Measurements from ENCODE around the gene POLD3. TPM values are rescaled to one million over a fixed set of nuclear protein-coding genes. Genes with fewer than 3 reads are reported as not detected.
"Not testable (repeated sequence)": the region's sequence is repeated elsewhere in the genome, so short reads cannot be mapped to it uniquely, and the experiment has no call there.

POLD3 gene
- total and polyA plus RNA-seq, 7 donors, result 11.2 to 23.0 (median 14.1) TPM

DNA sequence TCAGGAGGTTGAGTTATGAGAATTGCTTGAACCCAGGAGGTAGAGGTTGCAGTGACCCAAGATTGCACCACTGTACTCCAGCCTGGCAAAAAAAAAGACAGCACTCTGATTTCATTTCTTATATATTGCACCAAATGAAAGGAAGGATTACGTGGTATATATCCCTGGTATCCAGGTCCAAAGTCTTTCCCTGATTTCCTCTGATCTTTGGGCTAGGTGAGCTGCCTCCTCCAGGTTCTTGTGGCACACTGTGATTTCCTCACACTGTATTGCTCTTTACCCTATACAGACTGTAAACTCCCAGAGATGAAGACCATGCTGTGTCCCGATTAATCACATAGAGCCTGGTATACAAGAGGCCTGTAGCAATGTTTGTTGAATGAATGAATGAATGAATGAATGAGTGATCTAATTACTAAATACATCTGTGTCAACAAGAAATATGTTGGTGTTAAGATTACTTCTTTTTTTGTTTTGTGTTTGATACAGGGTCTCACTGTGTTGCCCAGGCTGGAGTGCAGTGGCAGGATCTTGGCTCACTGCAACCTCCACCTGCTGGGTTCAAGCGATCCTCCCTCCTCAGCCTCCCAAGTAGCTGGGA, 9.3 kb upstream of the POLD3 start:
- Histone ChIP-seq H3K27me3 (no peaks in the 10 kb centered on the region), H3K4me3 (no peak overlapping the region), H3K27ac (no peak overlapping the region), H3K4me1 (peaks cover 0 to 3% (median 2%) of the 10 kb centered on the region in 4 donors), H3K9me3 (no peaks in the 10 kb centered on the region), H3K36me3 (no peaks in the 10 kb centered on the region)
- no peak for DNase-seq
- TF ChIP-seq POLR2A (IDR thresholded peaks at IDR 0.05), result no peak
- no peak for TF ChIP-seq POLR2AphosphoS5 (IDR thresholded peaks at IDR 0.05)
- TF ChIP-seq, protein P1, sequence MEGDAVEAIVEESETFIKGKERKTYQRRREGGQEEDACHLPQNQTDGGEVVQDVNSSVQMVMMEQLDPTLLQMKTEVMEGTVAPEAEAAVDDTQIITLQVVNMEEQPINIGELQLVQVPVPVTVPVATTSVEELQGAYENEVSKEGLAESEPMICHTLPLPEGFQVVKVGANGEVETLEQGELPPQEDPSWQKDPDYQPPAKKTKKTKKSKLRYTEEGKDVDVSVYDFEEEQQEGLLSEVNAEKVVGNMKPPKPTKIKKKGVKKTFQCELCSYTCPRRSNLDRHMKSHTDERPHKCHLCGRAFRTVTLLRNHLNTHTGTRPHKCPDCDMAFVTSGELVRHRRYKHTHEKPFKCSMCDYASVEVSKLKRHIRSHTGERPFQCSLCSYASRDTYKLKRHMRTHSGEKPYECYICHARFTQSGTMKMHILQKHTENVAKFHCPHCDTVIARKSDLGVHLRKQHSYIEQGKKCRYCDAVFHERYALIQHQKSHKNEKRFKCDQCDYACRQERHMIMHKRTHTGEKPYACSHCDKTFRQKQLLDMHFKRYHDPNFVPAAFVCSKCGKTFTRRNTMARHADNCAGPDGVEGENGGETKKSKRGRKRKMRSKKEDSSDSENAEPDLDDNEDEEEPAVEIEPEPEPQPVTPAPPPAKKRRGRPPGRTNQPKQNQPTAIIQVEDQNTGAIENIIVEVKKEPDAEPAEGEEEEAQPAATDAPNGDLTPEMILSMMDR (IDR thresholded peaks at IDR 0.05), result no peak
- no peak for TF ChIP-seq EP300 (IDR thresholded peaks at IDR 0.05)
- WGBS, 2 donors, result 53 to 68% methylated on average over 3 of the region's 3 CpGs
- intact Hi-C loops (cut with DNase I), result no loop called here

DNA sequence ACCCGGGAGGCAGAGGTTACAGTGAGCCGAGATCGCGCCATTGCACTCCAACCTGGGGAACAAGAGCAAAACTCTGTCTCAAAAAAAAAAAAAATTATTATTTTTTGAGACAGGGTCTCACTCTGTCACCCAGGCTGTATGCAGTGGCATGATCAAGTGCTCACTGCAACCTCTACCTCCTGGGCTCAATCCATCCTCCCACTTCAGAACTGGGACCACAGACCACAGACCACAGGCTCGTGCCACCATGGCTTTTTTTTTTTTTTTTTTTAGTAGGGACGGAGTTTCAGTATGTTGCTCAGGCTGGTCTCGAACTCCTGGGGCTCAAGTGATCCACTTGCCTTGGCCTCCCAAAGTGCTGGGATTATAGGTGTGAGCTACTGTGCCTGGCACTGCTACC, 1.9 kb upstream of the POLD3 start:
- H3K4me3 ChIP-seq, DNase-seq, H3K9me3 ChIP-seq, H3K27ac ChIP-seq, H3K27me3 ChIP-seq: not testable (repeated sequence)
- intact Hi-C loops (cut with DNase I), result loop anchor here (5.0 to 10.0 kb wide), 4 partner anchors 98 to 193 kb away; partner anchors contain the start of genes LIPT2 and PGM2L1
- peaks cover 0 to 13% (median 0%) of the 10 kb centered on the region in 4 donors for H3K36me3 ChIP-seq
- 88 to 95% methylated on average over 7 of the region's 7 CpGs for WGBS, 2 donors
- H3K4me1 ChIP-seq, result peaks cover 0 to 21% (median 15%) of the 10 kb centered on the region in 4 donors

DNA sequence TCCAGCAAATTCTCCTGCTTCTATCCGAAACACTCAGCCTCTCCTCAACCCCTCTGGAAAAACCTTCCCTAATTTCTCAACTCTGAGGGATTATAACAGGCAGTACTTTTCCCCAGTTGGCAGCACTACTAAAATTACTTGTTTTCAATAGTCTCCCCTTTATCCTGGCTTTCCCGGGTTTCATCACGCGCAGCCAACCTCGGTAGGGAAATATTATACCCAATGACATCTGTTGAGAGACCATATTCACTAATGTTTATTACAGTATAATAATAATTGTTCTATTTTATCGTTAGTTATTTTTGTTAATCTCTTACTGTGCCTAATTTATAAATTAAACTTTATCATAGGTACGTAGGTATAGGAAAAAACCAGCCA, 330 bp upstream of the POLD3 start:
- DNase-seq, result no peak
- WGBS, 2 donors, result 13 to 26% methylated on average over 7 of the region's 7 CpGs
- peaks cover 0 to 21% (median 15%) of the 10 kb centered on the region in 4 donors for H3K4me1 ChIP-seq
- H3K36me3 ChIP-seq, result peaks cover 0 to 29% (median 0%) of the 10 kb centered on the region in 4 donors
- H3K27ac ChIP-seq, result peak overlapping the region; percentile 77 to 82 (median 80)
- TF ChIP-seq POLR2AphosphoS5 (IDR thresholded peaks at IDR 0.05), result no peak
- TF ChIP-seq POLR2A (IDR thresholded peaks at IDR 0.05), result no peak
- TF ChIP-seq EP300 (IDR thresholded peaks at IDR 0.05), result no peak
- TF ChIP-seq, protein P1 (IDR thresholded peaks at IDR 0.05), result no peak
- H3K27me3 ChIP-seq, result no peaks in the 10 kb centered on the region
- H3K9me3 ChIP-seq, result no peaks in the 10 kb centered on the region
- peak overlapping the region; percentile 84 to 93 (median 88) for H3K4me3 ChIP-seq
- intact Hi-C loops (cut with DNase I), result loop anchor here (5.0 to 10.0 kb wide), 4 partner anchors 100 to 195 kb away; partner anchors contain the start of genes LIPT2 and PGM2L1

DNA sequence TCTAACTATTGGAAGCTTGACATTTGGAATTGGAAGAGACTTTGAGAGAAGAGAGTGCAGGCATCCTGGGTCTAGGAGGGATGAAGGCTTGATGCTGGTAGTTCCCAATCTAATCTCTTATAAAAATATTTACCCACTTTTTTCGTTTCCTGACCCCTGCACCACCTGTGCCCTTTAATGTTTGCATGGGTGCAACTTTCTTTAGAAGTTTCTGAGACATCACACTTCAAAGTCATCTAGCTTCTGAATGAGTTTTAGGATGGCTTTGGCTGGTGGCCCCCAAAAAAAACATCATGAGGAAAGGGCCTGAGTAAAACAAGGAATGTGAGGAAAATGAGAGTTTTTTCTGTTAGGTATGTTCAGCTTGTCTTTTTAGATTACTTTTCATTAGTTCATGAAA, 1.1 kb downstream of the POLD3 start:
- peak overlapping the region; percentile 77 to 82 (median 80) for H3K27ac ChIP-seq
- H3K4me3 ChIP-seq, result peak overlapping the region; percentile 84 to 93 (median 88)
- DNase-seq, result no peak
- TF ChIP-seq POLR2AphosphoS5 (IDR thresholded peaks at IDR 0.05), result no peak
- no peaks in the 10 kb centered on the region for H3K9me3 ChIP-seq
- 0 to 4% methylated on average over 1 of the region's 1 CpG for WGBS, 2 donors
- H3K4me1 ChIP-seq, result peaks cover 0 to 21% (median 15%) of the 10 kb centered on the region in 4 donors
- peaks cover 0 to 42% (median 0%) of the 10 kb centered on the region in 4 donors for H3K36me3 ChIP-seq
- no peaks in the 10 kb centered on the region for H3K27me3 ChIP-seq
- intact Hi-C loops (cut with DNase I), result loop anchor here (5.0 to 10.0 kb wide), 4 partner anchors 101 to 196 kb away; partner anchors contain the start of genes LIPT2 and PGM2L1

DNA sequence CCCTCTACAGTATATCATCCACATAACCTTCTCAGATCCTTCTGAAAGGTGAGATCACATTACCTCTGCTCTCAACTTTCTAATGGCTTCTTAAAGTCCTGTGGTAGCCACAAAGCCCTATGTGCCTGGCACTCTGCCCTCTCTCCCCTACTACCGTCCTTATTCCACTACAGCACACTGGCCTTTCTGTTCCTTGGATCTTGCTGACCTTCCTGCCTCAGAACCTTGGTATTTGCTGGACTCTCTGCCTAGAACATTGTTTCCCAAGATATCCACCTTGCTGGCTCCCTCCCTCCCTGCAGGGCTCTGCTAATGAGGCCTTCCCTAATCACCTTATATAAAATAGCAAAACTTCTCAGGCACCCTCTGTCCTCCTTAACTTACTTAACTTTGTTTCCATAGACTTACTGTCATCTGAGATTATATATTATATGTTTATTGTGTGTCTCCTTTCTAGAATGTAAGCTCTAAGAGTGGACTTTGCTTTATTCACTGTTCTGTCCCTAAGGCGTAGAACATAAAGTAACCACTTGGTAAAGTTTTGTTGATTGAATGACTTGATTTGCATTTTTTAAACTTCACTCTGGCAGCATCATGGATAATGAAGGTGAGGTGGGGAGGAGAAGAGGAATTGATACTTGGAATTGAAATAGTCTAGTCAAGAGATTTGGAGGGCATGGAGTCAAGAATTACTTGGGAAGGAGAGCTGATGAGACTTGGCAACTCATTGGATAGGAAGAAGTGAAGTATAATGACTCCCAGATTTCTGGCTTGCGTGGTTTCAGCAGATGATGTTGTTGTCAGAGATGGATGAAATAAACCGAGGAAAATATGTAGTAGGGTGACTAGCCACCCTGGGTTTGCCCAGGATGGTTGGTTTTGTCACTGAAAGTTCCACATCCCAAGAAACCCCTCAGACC, 10.5 kb downstream of the POLD3 start:
- 79 to 87% methylated on average over 4 of the region's 4 CpGs for WGBS, 2 donors
- no peak for DNase-seq
- intact Hi-C loops (cut with DNase I), result no loop called here
- H3K27ac ChIP-seq, result no peak overlapping the region
- peaks cover 0 to 32% (median 2%) of the 10 kb centered on the region in 4 donors for H3K36me3 ChIP-seq
- no peak for TF ChIP-seq POLR2A (IDR thresholded peaks at IDR 0.05)
- TF ChIP-seq, protein P1 (IDR thresholded peaks at IDR 0.05), result no peak
- TF ChIP-seq EP300 (IDR thresholded peaks at IDR 0.05), result no peak
- no peak for TF ChIP-seq POLR2AphosphoS5 (IDR thresholded peaks at IDR 0.05)
- no peak overlapping the region for H3K4me3 ChIP-seq
- H3K4me1 ChIP-seq, result peaks cover 0 to 12% (median 0%) of the 10 kb centered on the region in 4 donors
- H3K27me3 ChIP-seq, result no peaks in the 10 kb centered on the region
- H3K9me3 ChIP-seq, result no peaks in the 10 kb centered on the region

Measured in sigmoid colon (tissue), 7 donors.